OCI-LY3 (cell line): Measurements from ENCODE around the gene ANKS1B.

ENCODE experiments used
- EZH2phosphoT487 ChIP-seq: fragments of 200-600 bp; shearing (Covaris generic); IDR thresholded peaks from 2 replicates; pipeline ENCODE4 v1.6.1; 2018; ENCODE audit warnings: antibody characterized with exemption, mixed run types, low read depth
- TF ChIP-seq, protein P1 (sequence below): fragments of 200-600, 300-600 bp; sonication (generic); IDR thresholded peaks from 2 replicates; pipeline ENCODE4 v1.5.1; 2014; ENCODE audit warnings: antibody characterized with exemption, low read length, low read depth

DNA sequence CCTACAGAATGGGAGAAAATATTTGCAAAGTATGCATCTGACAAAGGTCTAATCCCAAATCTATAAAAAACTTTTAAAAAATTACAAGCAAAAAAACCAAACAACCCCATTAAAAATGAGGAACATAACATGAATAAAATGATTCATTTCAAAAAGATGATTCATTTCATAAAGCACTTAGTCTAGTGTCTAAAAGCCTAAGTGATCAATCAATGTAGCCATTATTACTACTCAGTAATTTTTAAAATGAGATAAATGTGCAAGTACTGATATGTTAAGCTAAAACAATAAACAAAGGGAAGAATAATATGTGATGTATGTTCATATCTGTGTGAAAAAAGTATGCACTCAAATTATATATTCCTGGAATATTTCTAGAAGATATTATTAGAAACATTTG lies 456.3 kb downstream of the ANKS1B start:
- TF ChIP-seq, protein P1, sequence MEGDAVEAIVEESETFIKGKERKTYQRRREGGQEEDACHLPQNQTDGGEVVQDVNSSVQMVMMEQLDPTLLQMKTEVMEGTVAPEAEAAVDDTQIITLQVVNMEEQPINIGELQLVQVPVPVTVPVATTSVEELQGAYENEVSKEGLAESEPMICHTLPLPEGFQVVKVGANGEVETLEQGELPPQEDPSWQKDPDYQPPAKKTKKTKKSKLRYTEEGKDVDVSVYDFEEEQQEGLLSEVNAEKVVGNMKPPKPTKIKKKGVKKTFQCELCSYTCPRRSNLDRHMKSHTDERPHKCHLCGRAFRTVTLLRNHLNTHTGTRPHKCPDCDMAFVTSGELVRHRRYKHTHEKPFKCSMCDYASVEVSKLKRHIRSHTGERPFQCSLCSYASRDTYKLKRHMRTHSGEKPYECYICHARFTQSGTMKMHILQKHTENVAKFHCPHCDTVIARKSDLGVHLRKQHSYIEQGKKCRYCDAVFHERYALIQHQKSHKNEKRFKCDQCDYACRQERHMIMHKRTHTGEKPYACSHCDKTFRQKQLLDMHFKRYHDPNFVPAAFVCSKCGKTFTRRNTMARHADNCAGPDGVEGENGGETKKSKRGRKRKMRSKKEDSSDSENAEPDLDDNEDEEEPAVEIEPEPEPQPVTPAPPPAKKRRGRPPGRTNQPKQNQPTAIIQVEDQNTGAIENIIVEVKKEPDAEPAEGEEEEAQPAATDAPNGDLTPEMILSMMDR, result no peak
- TF ChIP-seq EZH2phosphoT487, result no peak
